ENCODE measurements around the gene SERPINA3. TPM values are rescaled to one million over a fixed set of nuclear protein-coding genes. Genes with fewer than 3 reads are reported as not detected.
"Not testable (repeated sequence)": the region's sequence is repeated elsewhere in the genome, so short reads cannot be mapped to it uniquely, and the experiment has no call there.

SERPINA3 gene
- polyA plus RNA-seq, 1 donor, result not detected

DNA sequence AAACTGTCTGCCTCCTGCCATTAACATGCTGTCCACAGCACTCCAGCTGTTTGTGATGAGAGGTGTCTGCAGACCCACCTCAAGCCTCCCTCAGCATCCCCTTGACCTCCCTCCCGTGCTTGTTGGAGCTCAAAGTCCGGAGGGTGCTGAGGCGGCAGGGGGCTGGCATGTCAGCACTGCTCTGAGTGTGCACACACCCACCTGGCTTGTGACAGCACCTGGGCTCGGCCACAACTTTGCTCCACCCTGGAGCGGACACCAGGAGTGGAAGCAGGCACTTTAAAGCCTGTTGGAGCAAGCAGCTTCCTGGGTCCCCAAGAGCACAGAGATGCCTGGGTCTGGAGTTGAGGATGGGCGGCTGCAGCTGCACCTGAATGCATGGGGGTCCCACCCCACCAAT, 20.9 kb downstream of the SERPINA3 start:
- no peak for DNase-seq

DNA sequence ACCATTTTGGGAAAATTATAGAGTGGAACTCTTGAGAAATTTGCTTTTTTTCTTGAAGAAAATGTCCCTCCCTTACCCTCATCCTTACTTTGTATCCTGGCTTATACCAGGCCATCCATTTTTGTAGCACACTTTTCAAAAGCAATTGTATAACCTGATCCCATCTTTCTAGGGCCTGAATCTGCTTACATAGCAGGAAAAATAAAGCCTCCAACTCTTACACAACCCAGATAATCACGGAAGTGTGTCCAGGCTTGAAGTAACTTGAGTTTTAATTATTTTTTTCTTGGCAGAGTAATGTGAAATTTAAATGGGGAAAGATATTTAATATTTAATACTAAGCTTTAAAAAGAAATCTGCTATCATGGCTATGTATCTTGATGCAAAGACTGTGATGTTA, 23.0 kb downstream of the SERPINA3 start:
- DNase-seq, result no peak

GRCh38 chr14:94636744-94637412, 24.7 kb downstream of the SERPINA3 start:
- no peak for DNase-seq

- not testable (repeated sequence) for DNase-seq
These were observed 25.6 kb downstream of the SERPINA3 start for GRCh38 chr14:94637814-94638213.

DNA sequence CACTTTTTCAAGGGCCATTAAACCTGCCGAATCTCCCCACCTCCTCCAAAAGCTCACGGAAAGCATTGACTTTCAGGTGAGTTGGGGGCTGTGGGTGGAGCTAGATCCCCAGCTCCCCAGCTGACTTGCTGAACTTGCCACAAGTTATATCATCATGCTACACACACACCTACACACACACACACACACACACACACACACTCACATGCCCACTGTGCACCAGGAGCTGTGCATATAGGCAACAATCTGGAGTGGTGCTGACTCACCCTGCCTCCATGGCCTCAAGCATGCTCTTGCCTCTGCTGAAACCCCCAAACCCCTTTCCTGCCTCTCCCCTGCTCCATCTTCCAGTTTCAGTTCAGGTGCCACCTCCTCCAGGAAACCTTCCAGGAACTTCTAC, 26.1 kb downstream of the SERPINA3 start:
- DNase-seq, result no peak

DNA sequence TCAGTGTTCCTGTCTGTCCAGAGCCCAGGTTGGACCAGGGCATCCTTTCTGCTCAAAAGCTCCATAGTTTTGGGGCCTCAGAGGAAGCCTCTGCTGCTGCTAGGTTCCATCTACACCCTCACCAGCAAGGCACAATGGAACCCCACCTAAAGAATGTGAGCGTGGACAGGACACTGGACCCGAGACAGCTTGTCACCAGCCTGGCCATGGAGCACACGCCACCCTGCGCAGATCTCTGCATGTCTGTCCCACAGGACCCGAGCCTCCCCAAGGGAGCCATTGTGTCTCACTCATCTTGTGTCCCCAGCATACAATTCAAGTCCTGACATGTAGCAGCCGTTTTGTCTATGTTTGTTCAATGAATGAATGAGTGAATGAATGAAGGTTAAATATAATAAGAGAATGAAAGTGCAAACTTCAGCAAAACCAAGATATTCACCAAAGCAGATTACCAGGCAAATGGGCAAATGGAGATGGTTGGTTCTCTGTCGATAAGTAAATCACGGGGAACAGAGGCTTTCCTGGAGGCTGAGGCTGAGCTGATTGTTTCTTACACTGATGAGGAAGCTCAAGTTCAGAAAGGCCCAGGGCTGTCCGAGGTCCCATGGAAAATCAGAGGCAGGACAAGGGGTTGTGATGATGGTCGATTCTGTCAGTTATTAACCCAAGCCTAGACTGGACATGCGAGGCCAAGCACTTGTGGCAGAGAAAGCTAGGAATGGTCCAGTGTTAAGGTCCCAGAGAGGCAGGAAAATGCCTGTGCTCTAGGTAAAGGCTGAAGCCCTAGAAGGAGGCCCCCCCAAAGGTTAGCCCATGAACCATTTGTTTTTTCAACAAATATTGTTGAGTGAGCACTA, 27.0 kb downstream of the SERPINA3 start:
- DNase-seq, result no peak

DNA sequence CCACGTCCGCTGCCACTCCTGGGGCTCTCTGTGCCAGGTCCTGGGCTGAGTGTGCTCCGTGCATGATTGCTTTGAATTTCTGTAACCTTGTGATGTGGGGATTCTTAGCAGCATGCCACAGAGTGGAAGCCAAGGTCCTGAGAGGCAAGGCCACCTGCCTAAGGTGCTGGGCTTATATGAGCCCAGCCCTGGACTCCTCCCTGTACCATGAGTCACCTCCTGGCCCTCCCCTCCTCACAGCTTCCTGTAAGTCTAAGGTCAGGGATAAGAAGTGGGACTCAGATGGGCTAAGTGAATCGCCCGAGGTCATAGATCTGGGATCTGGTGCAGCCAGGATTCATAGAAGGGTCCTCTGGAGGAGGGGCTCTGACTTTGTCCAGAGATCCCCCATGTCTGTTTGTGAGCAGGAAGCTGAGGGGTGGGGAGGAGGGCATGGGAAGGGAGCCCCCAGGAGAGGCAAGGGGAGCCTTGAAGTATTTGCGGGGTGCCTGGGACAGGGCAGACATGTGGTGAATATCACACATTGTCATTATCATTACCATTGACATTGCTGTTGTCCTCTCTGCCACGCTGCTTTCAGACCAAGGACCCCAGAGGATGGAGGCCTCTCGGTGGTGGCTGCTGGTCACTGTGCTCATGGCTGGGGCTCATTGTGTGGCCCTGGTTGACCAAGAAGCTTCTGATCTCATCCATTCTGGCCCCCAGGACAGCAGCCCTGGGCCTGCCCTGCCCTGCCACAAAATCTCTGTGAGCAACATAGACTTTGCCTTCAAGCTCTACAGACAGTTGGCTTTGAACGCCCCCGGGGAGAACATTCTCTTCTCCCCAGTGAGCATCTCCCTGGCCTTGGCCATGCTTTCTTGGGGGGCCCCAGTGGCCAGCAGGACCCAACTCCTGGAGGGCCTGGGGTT, 28.8 kb downstream of the SERPINA3 start:
- no peak for DNase-seq

DNA sequence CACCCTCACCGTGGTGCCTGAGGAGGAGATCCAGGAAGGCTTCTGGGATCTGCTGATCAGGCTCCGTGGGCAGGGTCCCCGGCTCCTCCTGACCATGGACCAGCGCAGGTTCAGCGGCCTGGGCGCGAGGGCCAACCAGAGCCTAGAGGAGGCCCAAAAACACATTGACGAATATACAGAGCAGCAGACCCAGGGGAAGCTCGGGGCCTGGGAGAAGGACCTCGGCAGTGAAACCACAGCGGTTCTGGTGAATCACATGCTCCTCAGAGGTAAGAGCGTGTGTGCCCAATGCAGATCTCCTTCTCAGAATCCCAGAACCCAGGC, 29.4 kb downstream of the SERPINA3 start:
- no peak for DNase-seq

DNA sequence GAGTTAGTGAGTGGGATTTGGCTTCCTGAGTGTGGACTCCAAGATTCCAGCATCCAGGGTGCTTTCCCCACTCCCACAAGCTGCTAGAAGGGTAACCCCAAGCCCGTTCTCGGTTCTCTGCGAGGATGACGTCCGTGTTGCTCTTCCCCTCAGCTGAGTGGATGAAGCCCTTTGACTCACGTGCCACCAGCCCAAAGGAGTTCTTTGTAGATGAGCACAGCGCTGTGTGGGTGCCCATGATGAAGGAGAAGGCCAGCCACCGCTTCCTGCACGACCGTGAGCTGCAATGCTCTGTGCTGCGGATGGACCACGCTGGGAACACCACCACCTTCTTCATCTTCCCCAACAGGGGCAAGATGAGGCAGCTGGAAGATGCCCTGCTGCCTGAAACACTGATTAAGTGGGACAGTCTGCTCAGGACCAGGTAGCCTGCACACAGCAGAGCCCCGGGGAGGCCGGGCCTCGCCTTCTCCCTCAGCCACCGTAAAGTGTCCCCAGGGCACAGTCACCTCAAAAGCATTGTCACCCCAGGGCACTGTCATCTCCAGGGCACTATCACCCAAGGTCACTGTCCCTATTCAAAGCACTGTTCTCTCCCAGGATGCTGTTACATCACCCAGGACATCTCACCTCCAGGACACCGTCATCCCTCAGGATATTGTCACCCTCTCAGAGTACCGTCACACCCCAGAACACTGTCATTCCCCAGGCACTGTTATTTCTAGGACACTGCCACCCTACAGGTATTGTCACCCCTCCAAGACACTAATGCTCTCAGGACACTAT, 31.3 kb downstream of the SERPINA3 start:
- no peak for DNase-seq

GRCh38 chr14:94644102-94644535, 31.9 kb downstream of the SERPINA3 start:
- DNase-seq, result no peak

- no peak for DNase-seq
These were observed 33.9 kb downstream of the SERPINA3 start for GRCh38 chr14:94646066-94646465.

GRCh38 chr14:94646481-94646880, 34.3 kb downstream of the SERPINA3 start:
- DNase-seq, result no peak

- DNase-seq, result no peak
These were observed 36.6 kb downstream of the SERPINA3 start for GRCh38 chr14:94648801-94649200.

GRCh38 chr14:94649543-94650443, 37.6 kb downstream of the SERPINA3 start:
- no peak for DNase-seq

GRCh38 chr14:94650444-94650775, 38.2 kb downstream of the SERPINA3 start:
- DNase-seq, result no peak

GRCh38 chr14:94650806-94651805, 38.9 kb downstream of the SERPINA3 start:
- DNase-seq, result no peak

GRCh38 chr14:94653321-94653720, 41.1 kb downstream of the SERPINA3 start:
- no peak for DNase-seq

DNA sequence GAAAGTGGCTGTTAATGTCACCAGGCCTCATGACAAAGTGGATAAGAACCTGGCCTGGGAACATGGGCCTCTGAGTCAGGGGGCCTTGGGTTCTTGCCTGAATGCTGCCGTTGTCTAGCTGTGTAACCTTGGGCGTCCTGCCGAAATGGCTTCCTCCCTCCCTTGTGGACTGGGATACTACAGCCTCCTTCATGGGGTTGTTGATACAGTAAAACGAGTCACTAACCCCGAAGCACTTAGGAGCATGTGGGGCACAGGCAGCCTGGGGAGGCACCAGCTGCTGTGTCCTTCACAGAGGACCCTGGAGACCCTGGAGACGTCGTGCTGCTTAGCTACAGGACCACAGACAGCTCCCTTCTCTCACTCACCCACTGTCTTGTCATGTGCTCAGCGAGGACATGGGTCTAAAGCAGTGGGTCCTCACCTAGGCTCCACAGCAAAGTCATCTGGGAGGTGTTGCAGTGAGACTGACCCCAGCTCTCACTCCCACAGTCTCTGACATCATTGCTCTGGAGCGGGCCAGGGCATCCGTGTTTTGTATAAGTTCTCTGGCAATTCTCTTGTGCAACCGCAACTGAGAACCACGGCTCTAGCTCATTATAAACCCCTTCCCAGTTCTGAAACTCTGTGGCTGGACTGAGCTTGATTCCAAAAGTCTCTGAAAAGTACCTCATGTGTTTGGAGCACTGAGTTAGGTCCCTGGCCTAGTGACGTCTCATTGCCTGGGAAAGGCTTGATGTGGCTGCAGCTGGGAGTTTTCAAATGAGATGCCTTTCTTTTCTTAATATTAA, 42.1 kb downstream of the SERPINA3 start:
- DNase-seq, result no peak

- no peak for DNase-seq
These were observed 43.0 kb downstream of the SERPINA3 start for GRCh38 chr14:94655169-94655710.

All from hindlimb muscle (tissue), 1 donor.